ENCODE results near the gene GAGE10. TPM values are rescaled to one million over a fixed set of nuclear protein-coding genes. Genes with fewer than 3 reads are reported as not detected.

GAGE10 gene
- total and polyA plus RNA-seq, 2 of the 4 experiments (the other 2 are of a cell fraction): not detected

GRCh38 chrX:49273181-49273727 is 30.2 kb upstream of the GAGE10 start:
- no peak overlapping the region for H4K5ac ChIP-seq (ENCODE audit: low read depth, low read length)
- no peak overlapping the region for H2AK9ac ChIP-seq (replicated peaks; ENCODE audit: low read depth, low read length, poor library complexity)
- no peak overlapping the region for H2AK5ac ChIP-seq (ENCODE audit: low read depth, low read length)
- H2BK15ac ChIP-seq (ENCODE audit: low read depth, low read length): no peak overlapping the region
- ATAC-seq (ENCODE audit: low read depth) (no peak), DNase-seq (no peak)
- H3K79me1 ChIP-seq (ENCODE audit: low read depth in 1 of 2, low read length in 2 of 2): peaks cover 30 to 36% of the 10 kb centered on the region in 2 experiments
- no peak overlapping the region for H4K91ac ChIP-seq (ENCODE audit: insufficient read depth, low read depth, low read length)
- in situ Hi-C loops (cut with MboI; ENCODE audit: low sequenced_read_pairs) (no loop called here), dilution Hi-C loops (cut with HindIII; ENCODE audit: low sequenced_read_pairs, unreplicated experiment) (no loop called here), intact Hi-C loops (cut with micrococcal nuclease) (no loop called here)
- no peak overlapping the region for H3K9ac ChIP-seq (ENCODE audit: low read depth, low read length)
- peaks cover 8% of the 10 kb centered on the region; the same call in 1 of the 2 replicates for H4K20me1 ChIP-seq (ENCODE audit: insufficient read depth, low read length)
- H3K27ac ChIP-seq (ENCODE audit: insufficient read depth, low read length): no peak overlapping the region
- H3K9me3 ChIP-seq (ENCODE audit: control insufficient read depth, insufficient read depth, low read length): no peaks in the 10 kb centered on the region
- ChIA-PET CTCF (no interaction called here), POLR2A (ENCODE audit: unreplicated experiment) (no interaction called here)
- H3K36me3 ChIP-seq (ENCODE audit: control insufficient read depth, insufficient read depth, low read length): peaks cover 2% of the 10 kb centered on the region; the same call in 1 of the 2 replicates
- H3K18ac ChIP-seq (ENCODE audit: low read depth, low read length): no peak overlapping the region
- no peak overlapping the region for H3K14ac ChIP-seq (replicated peaks; ENCODE audit: low read depth, low read length)
- H3K4me1 ChIP-seq (ENCODE audit: control insufficient read depth, insufficient read depth, low read length): 0 out of 2 replicates have a peak, but pooled peaks cover 2% of the 10 kb centered on the region
- H3K27me3 ChIP-seq (ENCODE audit: control insufficient read depth, insufficient read depth, low read length): no peaks in the 10 kb centered on the region
- no peak overlapping the region for H2BK5ac ChIP-seq (ENCODE audit: low read depth, low read length, poor library complexity, severe bottlenecking)
- H3K9me1 ChIP-seq (ENCODE audit: insufficient read depth, low read length): peaks cover 7% of the 10 kb centered on the region; the same call in 1 of the 2 replicates
- H2BK20ac ChIP-seq (ENCODE audit: low read depth, low read length): no peak overlapping the region
- BruUV-seq (replicated peaks): no TSS peak
- no peak overlapping the region for H3K23ac ChIP-seq (ENCODE audit: low read depth, low read length)
- no peak overlapping the region for H3K4me2 ChIP-seq (ENCODE audit: low read depth, low read length)
- H3K4me3 ChIP-seq (ENCODE audit: insufficient read depth, low read depth, low read length): no peak overlapping the region
- WGBS, 2 experiments (ENCODE audit: extremely low coverage in 2 of 2, insufficient read length in 1 of 2): 67% methylated on average over 1 of the region's 8 CpGs; no CpG with 5 or more reads in 1 of the 2 experiments
- no peak overlapping the region for H2BK120ac ChIP-seq (ENCODE audit: low read depth, low read length)
- no peak overlapping the region for H2AFZ ChIP-seq (replicated peaks; ENCODE audit: low read length, poor library complexity)
- no peak for TF ChIP-seq RAD21 (IDR thresholded peaks at IDR 0.05; ENCODE audit: low read length)
- no peak for TF ChIP-seq NFE2L2 (IDR thresholded peaks at IDR 0.05; ENCODE audit: low read depth, low read length)
- TF ChIP-seq RFX5 (IDR thresholded peaks at IDR 0.05; ENCODE audit: low read depth, low read length): no peak
- TF ChIP-seq POLR2A (IDR thresholded peaks at IDR 0.05; ENCODE audit: low read depth, low read length): no peak
- no peak for TF ChIP-seq CHD1 (IDR thresholded peaks at IDR 0.05; ENCODE audit: low read depth, low read length)
- TF ChIP-seq FOS (IDR thresholded peaks at IDR 0.05; ENCODE audit: low read depth, low read length): no peak
- TF ChIP-seq MXI1 (IDR thresholded peaks at IDR 0.05; ENCODE audit: borderline replicate concordance, low read depth, low read length): no peak
- H4K8ac ChIP-seq (ENCODE audit: low read depth in 2 of 2, low read length in 2 of 2): no peak overlapping the region
- H3K4ac ChIP-seq (ENCODE audit: low read depth, low read length): no peak overlapping the region
- H3K56ac ChIP-seq (ENCODE audit: extremely low read depth, insufficient read depth, low read length): no peak overlapping the region

Measured in IMR-90 (cell line).